PFSK-1 (cell line): ENCODE results near the gene SLC22A25.

ENCODE experiments used
- POLR2AphosphoS5 ChIP-seq: IDR thresholded peaks from 2 replicates; pipeline ENCODE4 v1.6.1; 2012; ENCODE audit warnings: low read depth, mild to moderate bottlenecking, control low read depth, low read length, moderate library complexity
- REST ChIP-seq, 2 experiments: IDR thresholded peaks; 2 replicates each; pipeline versions ENCODE4 v1.6.1 to v1.8.0; 2011 to 2012; ENCODE audit warnings: low read depth in 2 of 2, low read length in 2 of 2, control low read depth in 1 of 2, inconsistent platforms in 1 of 2, mild to moderate bottlenecking in 1 of 2, moderate library complexity in 1 of 2; ENCODE audit not compliant: insufficient read depth in 1 of 2
- SIN3A ChIP-seq: IDR thresholded peaks from 2 replicates; pipeline ENCODE4 v1.6.1; 2012; ENCODE audit warnings: mild to moderate bottlenecking, low read length, moderate library complexity, borderline replicate concordance; ENCODE audit not compliant: insufficient read depth
- TAF1 ChIP-seq: IDR thresholded peaks from 2 replicates; pipeline ENCODE4 v1.6.1; 2012; ENCODE audit warnings: low read length, control low read depth, borderline replicate concordance; ENCODE audit not compliant: insufficient read depth

GRCh38 chr11:63274776-63275175, 31.4 kb upstream of the SLC22A25 start:
- no peak for TF ChIP-seq REST (IDR thresholded peaks at IDR 0.05; ENCODE audit: insufficient read depth in 1 of 2, low read depth in 2 of 2, low read length in 2 of 2)
- TF ChIP-seq POLR2AphosphoS5, result no peak
- TF ChIP-seq SIN3A, result no peak
- no peak for TF ChIP-seq TAF1
